Stimulated activated CD8-positive, alpha-beta memory T cell treated with anti-CD3 and anti-CD28 coated beads, Interleukin-12 subunit alpha, Interleukin-12 subunit beta, amount 100 ng/mL, for 24 hours (primary cell): ENCODE results near the gene PHF2.

Experiments
- DNase-seq: peaks from one replicate; pipeline ENCODE4 v3.0.0-alpha.2; 2020; ENCODE audit errors: extremely low read depth

Gene PHF2

DNA sequence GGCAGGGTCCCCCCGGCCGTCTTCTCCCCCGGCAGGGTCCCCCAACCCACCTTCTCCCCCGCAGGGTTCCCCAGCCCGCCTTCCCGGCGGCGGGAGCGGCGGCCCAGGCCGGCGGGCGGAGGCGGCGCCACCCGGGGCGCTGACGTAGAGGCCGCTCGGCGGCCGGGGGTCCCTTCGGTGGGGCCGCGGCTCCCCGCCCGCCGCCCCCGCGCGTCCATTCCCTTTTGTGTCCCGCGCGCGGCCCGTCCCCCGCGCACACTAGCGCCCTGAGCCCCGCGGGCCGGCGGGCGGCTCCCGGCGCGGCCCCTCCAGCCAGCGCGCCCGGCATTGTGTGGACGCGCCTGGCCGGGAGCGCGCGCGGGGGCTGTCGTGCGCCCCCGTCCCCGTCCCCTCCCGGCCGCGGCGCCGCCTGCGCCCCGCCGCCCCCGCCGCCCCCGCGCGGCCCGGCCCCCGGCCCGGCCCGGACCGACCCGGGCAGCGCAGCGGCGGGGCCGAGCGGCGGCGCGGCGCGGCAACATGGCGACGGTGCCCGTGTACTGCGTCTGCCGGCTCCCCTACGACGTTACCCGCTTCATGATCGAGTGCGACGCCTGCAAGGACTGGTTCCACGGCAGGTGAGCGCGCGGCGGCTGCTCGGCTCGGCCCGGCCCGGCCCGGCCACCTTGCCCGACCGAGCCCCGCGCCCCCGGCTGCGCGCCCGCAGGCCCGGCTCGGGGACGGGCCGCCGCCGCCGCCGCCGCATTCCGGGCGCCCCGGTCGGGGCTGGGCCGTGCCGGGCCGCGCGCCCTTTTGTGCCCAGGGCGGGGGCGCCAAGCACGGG lies at the start of gene PHF2:
PHF2 (plus strand) TSS at position 327 of the 820 bp plus-strand sequence; CDS start at position 517, 190 bp downstream.
- no peak for DNase-seq

DNA sequence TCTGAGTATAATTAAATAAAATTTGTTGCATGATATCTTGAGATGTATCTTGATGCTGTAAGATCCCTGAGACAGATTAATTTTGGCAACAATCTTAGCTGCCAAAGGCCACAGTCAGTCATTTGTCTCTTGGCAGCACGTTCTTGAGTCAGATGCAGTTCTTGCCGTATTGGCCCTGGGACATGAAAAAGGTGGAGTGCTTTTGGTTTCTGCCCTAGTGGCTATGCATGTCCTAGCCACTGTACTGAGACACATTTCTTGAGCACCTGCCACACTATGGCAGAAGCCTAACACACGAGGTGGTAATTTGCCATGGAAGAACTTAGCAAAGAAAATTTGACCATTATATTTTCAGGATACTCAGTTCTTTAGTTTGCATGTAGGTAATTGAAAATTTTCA lies 45.0 kb upstream of the PHF2 start:
- DNase-seq: no peak

DNA sequence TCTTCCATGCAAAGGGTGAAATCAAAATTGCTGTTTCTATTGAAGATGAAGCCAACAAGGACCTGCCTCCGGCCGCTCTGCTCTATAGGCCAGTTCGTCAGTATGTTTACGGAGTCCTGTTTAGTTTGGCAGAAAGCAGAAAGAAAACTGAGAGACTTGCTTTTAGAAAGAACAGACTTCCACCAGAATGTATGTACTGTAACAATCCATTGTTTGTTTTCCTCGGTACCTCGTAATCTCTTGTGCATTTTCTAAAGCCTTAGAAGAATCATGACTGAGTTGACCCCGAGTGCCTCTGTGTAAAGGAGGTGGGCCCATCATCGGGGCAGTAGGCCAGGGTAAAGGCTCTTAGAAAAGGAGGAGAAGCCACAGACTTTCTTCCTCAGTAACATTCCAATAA lies 44.2 kb upstream of the PHF2 start:
- no peak for DNase-seq

DNA sequence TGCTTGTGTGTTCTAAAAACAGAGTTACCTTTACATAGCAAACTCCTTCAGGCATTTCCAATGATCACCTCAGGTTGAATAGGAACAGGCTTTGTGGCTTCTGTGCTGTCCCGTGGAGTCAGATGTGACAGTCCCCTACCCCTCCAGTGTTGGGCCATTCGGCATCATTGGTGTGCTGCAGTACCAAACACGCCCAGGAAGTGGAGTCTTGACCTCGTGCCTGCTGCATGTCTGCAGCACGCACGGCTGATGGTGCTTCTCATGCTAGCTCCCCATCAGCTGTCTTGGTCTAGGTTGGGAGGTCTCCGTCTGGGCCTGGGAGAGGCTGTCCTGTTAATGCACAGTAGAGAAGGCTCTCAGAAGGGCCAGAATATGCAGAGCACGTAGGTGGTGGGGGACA lies 42.5 kb upstream of the PHF2 start:
- no peak for DNase-seq

DNA sequence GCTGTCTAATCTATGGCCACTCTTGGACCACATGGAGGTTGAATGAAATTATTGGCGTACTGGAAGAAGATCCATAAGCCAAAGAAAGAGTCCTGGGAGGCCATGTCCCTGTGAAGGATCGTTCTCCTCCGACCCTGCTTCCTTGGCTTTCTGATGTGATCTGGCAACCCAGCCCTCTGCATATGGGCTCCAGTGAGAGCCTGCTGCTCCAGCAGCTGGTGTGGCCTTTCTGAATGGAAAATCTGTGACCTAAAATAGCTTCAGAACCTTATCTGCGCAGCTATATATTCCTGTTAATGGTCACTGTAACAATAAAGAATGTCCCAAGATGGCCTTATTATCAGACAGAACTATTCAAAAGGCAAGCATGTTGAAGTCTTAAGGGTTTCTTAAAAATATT lies 40.2 kb upstream of the PHF2 start:
- DNase-seq: no peak

DNA sequence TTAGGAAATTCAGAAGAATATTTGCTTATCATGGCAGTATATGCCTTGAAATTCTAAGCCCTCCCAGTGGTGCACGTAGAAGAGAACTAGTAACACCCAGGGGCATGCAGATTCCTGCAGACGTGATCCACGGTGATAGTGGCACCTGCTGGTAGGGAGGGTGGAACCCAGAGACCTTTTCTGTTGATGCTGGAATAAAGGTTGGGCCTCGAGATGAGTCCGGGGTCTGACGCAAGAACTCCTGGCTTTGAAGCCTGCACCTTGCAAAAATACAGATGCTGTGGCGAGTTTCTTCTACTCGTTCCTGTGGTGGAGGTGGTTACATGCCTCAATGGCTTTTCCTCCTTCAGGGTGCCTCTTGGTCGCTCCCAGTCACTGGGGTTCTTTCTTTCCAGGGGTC lies 39.5 kb upstream of the PHF2 start:
- DNase-seq: no peak

DNA sequence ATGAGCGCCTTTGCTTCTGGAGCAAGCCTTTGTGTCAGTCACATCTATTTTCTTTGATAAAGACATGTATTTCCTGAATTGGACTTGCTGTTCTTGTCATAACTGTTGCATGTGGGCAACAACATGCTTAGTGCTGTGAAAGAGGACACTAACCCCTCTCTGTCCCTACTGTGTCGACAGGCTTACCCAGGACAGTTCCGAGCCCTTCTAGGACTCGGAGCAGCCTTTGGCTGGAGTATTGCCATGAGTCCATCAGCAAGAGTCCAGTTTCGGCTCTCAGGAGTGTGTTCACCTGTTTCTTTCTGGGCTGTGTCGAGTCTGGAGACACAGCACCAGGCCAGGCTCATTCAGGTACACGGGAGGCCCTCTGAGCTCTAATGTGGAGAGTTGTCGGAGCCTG lies 36.1 kb upstream of the PHF2 start:
- no peak for DNase-seq

DNA sequence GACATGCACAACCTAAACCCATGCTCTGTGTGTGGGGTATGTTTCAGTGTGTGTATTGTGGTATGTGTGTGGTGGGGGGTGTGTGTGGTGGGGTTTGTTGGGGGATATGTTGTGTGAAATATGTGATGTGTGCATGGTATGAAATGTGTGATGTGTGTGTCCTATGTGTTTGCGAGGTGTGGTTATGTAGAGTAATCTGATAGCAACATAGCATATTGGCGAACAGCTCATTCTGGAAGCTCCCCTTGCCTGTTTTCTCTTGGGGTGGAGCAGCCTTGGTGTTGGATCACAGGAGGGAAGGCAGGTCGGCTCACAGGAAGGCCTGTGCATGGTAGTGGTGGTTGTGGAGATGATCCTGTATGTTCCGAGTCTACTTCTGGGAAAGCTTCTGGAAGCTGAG lies 35.4 kb upstream of the PHF2 start:
- no peak for DNase-seq

DNA sequence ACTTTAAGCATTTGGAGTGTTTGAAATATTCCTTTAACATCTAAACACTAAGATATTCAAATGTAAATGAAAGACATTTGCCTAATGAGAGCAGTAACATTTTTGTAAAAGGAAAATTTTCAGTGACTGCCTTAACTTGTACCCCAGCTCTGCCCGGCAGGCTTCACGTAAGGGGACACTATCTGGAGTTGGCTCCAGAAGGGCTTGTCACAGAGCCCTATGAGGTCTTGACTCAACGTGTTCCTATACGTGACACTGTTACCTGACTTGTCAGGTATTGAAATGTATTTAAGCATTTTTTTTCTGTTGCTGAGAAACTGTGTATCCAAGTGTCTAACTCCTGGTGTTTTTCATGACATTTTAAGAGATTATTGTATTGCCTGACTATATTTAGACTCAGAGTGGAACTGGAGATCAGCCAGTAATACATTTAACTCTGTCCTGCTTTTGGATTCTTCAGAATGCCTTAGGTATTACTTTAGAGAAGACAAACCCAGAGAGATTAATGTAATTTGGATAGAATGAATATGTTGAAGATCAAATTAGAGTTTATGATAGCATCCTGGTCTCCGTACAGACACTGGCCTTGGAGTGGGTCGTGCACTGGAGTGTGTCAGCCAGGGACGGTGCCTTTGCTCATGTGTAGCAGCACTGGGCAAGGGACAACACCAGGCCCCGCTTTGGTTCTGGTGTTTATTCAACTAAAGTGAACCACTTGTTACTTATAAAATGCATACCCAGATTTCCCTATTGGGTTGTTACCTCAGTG lies 34.6 kb upstream of the PHF2 start:
- DNase-seq: no peak

DNA sequence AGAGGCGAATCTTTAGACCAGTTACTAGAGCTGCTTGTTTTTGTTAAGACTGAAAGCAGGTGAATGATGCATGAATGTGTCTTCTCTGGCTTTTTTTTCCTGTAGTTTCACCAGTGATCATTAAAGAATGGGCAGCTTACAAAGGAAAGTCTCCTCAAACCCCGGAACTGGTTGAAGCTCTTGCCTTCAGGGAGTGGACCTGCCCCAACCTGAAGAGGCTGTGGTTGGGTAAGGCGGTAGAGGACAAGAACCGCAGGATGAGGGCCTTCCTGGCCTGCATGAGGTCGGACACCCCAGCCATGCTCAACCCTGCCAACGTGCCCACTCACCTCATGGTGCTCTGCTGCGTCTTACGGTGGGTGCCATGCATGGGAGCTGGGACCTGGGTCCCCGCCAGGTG lies 33.3 kb upstream of the PHF2 start:
- no peak for DNase-seq

DNA sequence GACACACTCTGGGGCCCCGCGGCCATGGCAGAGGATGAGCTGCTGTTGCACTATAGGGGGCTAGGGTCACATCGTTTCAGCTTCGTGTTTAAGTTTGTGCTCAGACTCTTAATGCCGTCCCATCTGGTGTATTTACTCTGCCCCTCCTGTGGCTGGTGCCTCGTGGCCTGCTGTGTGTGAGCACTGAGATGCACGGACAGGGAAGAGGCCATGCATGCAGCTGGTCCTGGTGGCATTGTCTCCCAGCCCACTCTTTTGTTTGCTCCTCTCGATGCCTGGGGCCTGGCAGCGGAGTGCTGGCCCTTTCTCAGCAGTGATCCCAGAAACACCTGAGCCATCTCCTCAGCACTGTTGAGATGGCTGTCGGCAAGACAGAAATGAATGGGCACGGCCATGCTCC lies 30.0 kb upstream of the PHF2 start:
- no peak for DNase-seq

DNA sequence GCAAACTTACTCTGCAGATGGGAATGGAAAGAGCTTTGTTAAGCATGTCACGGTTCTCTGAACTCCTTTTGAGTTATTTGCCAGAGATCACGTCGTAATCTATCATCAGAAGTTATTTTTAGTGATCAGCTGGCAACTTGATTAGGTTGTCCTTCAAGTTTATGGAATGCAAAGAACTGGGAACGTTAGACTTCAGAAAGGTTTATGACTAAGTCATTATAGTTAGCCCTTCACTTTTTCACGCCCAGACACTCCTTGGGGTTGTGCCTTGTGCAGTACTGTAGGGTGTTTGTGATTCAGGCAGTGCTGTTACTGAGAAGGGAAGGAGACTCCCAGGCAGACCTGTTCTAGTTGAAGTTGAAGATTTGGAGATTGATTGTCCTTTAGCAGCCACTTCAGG lies 26.8 kb upstream of the PHF2 start:
- DNase-seq: no peak

DNA sequence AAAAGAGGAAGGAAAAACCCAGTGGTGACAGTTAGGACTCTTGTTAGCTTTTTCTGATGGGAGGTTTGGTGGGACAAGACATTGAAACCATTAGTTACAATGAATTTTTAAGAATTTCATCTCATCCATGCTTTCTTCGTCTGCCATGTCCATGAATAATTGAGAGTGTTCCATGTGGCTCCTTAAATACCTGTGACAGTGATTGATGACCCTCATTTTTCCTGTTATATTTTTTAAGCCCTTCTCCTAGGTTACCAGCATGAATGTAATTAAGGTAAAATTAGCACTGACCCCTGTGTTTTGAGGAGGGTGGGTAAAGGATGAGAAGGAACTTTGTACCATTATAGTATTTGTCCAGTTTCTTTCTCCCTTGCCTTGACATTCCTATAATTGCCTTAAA lies 23.5 kb upstream of the PHF2 start:
- no peak for DNase-seq

DNA sequence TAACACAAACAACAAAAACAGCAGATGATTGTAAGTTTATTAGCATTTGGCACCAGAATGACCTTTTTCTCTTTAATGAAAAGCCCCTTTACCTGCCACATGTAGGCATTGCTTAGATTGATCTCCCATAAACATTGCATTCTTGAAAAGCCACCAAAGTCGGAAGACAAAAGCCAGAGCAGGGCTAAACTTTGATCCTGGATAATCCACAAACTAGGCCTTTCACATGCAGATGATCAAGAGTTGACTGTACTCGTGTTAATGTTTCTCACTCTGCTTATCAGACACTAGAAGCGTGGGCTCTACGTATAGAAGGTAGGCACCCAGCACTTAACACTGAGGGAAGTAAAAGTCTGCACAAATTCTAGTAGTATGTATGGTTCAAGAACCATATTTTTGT lies 21.0 kb upstream of the PHF2 start:
- DNase-seq: no peak

DNA sequence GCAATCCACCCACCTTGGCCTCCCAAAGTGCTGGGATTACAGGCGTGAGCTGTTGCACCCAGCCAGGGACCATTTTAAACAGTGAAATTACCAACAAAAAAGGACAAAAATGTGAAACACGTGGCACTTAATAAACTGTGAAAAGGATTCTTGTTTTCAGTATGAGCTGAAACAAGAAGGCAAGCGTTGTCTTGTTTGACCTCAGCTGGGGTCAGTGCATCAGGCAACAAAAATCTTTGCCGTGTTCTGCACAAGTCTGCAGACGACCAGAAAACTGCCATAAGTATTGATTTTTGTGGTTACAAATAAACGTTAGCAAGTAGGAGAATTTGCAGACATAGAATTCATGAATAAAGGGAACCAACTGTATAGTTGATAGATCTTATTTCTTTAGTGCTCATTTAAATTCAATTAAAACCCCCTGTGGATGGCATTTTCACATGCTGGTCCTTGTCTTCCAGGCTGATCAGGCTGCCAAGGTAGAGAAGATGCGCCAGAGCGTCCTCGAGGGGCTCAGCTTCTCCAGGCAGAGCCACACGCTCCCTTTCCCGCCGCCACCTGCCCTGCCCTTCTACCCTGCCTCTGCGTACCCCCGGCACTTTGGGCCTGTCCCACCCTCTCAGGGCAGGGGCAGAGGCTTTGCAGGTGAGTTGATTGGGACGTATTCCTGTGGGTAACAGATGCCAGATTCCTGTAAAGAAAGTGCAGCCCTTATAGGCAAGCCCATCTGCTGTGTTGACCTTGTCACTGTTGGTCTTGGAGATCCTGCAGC lies 18.8 kb upstream of the PHF2 start:
- no peak for DNase-seq

DNA sequence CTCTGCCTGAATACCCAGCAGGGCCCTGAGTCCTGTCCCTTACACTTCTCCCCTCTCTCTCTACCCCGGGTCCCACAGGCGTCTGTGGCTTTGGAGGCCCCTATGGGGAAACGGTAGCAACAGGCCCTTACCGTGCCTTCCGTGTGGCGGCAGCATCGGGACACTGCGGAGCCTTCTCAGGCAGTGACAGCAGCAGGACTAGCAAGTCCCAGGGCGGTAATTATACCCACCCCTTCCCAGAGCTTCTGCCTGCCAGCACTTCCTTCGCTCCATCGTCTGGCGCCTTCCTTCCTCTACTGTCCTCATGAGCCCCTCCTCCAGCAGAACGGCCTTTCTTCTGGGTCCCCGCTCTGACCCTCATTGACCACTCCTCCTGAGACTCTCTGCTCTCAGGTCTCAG lies 17.9 kb upstream of the PHF2 start:
- DNase-seq: no peak

DNA sequence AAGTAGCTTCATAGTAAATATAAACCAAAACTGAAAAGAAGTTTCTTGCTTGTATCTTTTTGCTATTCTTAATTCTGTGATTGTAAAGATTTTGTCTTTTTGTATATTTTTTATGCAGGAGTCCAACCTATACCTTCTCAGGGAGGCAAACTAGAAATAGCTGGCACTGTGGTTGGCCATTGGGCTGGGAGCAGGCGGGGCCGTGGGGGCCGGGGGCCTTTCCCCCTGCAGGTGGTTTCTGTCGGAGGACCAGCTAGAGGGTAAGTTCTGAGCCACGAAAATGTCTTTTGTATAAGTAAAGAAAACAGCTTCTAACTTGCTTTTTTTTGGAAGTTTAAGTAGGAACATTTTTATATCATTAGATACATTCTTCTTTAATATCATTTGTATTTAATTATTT lies 15.4 kb upstream of the PHF2 start:
- DNase-seq: no peak

DNA sequence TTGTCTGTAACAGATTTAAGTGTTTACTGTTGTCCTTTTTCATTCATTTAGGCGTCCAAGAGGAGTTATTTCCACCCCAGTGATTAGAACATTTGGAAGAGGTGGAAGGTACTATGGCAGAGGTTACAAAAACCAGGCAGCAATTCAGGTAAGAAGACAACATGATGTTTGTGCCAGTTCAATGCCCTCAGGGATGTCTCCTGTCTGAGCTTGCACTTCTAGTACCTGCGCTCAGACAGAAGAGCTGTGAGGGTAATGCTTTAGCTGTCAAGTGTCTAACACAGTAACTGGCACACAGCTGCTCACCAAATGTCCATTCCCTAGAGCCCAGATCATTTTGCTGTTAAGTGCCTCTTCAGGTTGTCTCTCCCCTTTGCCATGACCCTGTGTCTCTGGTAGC lies 14.2 kb upstream of the PHF2 start:
- no peak for DNase-seq

DNA sequence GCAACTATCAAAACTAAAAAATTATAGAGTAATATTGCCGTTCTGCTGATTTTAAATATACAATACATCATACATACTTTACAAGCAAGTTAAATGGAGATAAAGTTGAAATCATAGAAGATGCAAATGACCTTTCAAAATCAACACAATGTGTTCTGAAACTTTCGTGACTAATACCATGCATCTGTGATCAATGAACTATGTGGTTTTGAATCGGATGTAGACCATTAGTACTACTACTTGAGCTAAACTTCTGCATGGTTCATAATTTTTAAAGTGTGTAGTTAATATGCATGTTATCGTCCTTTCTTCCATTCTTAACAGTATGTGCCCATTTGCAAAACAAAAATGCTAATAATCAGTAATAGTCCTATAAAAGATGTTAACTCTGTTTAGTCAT lies 11.3 kb upstream of the PHF2 start:
- no peak for DNase-seq

DNA sequence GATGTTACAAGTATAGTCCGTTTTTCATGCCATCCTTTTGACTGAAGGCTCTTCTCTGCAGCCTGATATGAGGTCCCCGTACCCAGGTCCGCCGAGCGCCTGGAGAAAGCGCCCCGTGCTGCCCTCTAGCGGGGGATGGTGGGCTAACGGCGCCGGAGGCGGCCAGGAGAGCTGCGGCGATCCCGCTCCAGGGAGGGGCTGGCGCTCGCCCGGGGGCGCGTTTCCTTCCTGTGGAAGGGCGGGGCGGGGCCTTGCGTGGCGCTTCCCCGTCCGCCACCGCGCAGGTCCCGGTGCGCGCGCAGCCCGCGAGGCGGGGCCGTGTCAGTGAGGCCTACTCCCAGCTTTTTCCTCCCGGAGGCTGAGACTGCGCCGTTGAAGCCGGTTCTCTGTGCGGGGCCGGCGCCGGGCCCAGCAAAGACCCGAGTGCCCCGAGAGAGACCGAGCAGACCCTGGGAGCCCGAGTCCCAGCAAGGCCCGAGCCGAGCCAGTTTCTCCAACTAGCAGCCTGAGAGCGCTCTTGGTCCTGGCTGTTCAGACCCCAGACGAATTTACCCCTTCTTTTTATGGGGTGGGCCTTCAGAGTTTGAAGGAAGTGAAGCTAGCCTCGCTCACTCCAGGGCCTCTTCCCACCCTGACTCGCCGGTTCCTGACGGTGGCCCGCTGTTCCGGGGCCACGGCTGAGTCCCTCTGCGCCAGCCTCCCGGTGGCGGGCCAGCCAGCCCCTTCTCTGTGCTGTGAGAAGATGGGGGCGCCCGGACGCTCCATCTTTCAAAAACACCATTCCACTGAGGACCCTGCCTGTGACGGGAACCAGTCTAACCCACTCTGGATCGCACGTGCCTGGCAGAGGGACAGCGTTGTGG lies 9.7 kb upstream of the PHF2 start:
- peak; percentile 98 for DNase-seq

DNA sequence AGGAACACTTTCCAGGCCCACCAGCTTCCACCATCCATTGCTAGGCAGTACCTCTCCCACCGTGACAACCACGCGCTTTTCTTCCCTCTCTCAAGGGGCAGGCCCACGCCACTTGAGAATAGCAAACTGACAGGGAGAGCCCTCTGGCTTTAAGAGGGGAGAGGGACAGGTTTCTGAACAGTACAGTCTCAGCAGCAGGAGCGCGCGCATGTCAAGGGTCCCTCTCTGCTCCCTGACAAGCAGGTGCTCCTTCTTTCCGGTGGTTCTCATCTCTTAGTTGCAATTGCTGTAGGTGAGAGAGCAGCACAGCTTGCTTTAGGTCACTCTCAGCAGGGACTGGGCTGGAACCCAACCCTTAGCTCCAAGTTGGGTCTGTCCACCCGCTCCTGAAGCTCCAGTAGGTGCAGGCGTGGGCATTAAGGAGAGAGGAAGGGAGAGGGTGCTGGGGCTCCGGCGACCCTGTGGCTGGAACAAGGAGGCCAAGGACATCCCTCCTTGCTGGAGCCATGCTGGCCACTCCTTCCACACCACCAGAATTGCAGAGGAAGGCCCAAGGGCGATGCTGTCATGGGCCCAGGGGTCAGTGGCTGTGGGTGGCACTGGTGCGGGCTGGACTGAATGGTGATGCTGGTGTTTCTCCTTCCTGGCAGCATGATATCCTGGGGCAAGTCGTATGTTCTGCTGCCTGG lies 9.0 kb upstream of the PHF2 start:
- no peak for DNase-seq
